ENCODE data around the gene ACBD3. TPM values are rescaled to one million over a fixed set of nuclear protein-coding genes. Genes with fewer than 3 reads are reported as not detected.

ACBD3 gene
- total RNA-seq, 1 donor from 2014 or later = 41.3 TPM

DNA sequence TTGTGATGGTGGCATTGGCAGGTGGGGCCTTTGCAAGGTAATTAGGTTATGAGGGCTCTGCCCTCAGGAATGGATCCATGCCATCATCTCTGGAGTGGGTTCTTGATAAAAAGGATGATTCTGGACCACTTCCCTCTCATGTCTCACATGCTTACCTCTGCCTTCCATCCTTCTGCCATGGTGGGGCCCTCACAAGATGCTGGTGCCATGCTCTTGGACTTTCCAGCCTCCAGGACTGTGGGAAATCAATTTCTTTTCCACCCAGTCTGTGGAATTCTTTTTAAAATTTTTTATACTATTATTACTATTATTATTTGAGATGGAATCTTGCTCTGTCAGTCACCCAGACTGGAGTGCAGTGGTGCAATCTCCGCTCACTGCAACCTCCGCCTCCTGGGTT is 57.3 kb downstream of the ACBD3 start:
- intact Hi-C loops (cut with DNase I) = loop anchor here (10.0 kb wide), 1 partner anchor 66 kb away; no protein-coding TSS in a partner anchor
- no peak for DNase-seq
- ATAC-seq = no peak

DNA sequence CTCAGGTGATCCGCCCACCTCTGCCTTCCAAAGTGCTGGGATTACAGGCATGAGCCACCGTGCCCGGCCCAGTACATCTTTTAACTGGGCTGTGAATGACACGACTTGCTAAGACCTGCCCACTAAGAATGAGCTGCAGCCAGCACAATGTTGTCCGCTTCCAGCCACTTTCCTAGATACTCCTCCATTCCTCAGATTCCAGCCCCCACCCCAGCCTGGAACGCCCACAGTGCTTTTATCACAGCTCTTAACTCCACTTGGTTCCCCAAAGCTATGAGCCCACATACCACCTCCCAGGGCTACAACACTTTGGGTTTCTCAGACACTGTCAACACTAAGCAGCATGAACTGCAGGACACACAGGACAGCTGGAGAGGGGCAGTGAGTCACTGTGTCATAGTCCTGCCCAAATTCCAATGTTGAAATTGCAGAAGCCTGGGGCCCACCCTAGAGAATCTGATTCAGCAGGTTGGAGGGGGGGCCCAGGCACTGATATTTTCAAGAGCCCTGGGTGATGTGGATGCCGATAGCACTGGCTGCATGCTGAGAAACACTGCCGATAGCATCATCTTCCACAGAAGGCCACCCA is 58.0 kb downstream of the ACBD3 start:
- peak; percentile 67 for DNase-seq
- intact Hi-C loops (cut with DNase I) = loop anchor here (10.0 kb wide), 1 partner anchor 66 kb away; no protein-coding TSS in a partner anchor
- H3K27ac ChIP-seq = peak overlapping the region; percentile 81
- no peaks in the 10 kb centered on the region for H3K27me3 ChIP-seq (ENCODE audit: low read depth)
- H3K4me1 ChIP-seq = peaks cover 29% of the 10 kb centered on the region
- H3K4me3 ChIP-seq = no peak overlapping the region
- H3K36me3 ChIP-seq = no peaks in the 10 kb centered on the region
- TF ChIP-seq, protein P1, sequence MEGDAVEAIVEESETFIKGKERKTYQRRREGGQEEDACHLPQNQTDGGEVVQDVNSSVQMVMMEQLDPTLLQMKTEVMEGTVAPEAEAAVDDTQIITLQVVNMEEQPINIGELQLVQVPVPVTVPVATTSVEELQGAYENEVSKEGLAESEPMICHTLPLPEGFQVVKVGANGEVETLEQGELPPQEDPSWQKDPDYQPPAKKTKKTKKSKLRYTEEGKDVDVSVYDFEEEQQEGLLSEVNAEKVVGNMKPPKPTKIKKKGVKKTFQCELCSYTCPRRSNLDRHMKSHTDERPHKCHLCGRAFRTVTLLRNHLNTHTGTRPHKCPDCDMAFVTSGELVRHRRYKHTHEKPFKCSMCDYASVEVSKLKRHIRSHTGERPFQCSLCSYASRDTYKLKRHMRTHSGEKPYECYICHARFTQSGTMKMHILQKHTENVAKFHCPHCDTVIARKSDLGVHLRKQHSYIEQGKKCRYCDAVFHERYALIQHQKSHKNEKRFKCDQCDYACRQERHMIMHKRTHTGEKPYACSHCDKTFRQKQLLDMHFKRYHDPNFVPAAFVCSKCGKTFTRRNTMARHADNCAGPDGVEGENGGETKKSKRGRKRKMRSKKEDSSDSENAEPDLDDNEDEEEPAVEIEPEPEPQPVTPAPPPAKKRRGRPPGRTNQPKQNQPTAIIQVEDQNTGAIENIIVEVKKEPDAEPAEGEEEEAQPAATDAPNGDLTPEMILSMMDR (IDR thresholded peaks at IDR 0.05) = no peak
- H3K9me3 ChIP-seq = no peaks in the 10 kb centered on the region
- ATAC-seq = peak; percentile 75 to 79

More for the DNA sequence above, 57.3 kb downstream of the ACBD3 start:
- no peaks in the 10 kb centered on the region for H3K36me3 ChIP-seq
- H3K27me3 ChIP-seq (ENCODE audit: low read depth) = no peaks in the 10 kb centered on the region
- no peak overlapping the region for H3K4me3 ChIP-seq
- H3K9me3 ChIP-seq = no peaks in the 10 kb centered on the region
- H3K4me1 ChIP-seq = peaks cover 29% of the 10 kb centered on the region
- TF ChIP-seq, protein P1 (IDR thresholded peaks at IDR 0.05) = no peak
- H3K27ac ChIP-seq = peak overlapping the region; percentile 81

DNA sequence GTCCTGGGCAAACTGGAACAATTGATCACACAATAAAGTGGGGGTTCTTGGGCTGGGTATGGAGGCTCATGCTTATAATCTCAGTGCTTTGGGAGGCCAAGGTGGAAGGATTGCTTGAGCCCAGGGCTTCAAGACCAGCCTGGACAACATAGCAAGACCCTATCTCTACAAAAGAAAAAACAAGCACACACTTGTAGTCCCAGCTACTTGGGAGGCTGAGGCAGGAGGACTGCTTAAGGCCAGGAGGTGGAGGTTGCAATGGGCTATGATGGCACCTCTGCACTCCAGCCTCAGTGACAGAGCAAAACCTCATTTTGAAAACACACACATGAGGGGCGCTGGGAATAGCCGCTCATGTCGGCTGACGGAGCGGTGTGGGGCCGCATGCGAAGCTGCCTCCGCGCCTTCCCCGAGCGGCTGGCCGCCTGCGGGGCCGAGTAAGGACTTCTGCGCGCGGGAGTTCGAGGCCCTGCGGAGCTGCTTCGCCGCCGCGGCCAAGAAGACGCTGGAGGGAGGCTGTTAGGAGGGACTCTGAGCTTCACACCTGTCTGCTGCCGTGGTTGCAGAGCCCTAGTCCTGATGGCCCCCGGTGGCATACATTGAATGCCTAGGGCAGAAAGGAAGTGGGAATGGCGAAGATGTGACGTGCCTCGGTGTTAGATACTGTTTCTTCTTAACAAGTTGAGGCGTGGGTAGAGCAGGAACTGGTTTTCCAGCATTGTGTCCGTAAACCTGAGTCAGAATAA is 59.5 kb downstream of the ACBD3 start:
- no peak for ATAC-seq

DNA sequence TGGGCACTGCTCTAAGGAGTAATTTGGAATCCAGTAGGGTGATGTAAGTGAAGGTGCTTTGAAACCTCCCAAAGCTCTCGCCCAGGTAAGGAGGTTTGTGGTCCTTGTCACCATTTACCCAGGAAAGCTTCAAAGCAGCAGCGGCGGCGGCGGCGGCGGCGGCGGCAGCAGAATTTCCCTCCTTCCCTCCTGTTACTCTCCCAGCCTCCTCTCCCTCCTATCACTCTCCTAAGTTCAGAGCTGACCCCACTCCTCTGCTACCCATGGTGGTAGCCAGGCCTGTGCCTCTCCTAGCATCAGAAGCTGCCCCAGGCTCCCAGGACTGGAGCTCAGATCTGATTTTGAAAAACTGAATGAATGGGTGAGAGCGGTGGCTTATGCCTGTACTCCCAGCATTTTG is 60.7 kb downstream of the ACBD3 start:
- DNase-seq (no peak), ATAC-seq (no peak)
- Histone ChIP-seq H3K27me3 (ENCODE audit: low read depth) (no peaks in the 10 kb centered on the region), H3K27ac (no peak overlapping the region), H3K36me3 (no peaks in the 10 kb centered on the region), H3K9me3 (no peaks in the 10 kb centered on the region), H3K4me3 (no peak overlapping the region), H3K4me1 (peaks cover 34% of the 10 kb centered on the region)
- intact Hi-C loops (cut with DNase I) = loop anchor here (10.0 kb wide), 1 partner anchor 69 kb away; no protein-coding TSS in a partner anchor
- TF ChIP-seq, protein P1 (IDR thresholded peaks at IDR 0.05) = no peak

More for the DNA sequence above, 59.5 kb downstream of the ACBD3 start:
- no peak for DNase-seq
- H3K27ac ChIP-seq = peak overlapping the region; percentile 81
- no peaks in the 10 kb centered on the region for H3K27me3 ChIP-seq (ENCODE audit: low read depth)
- H3K9me3 ChIP-seq = no peaks in the 10 kb centered on the region
- H3K4me1 ChIP-seq = peaks cover 29% of the 10 kb centered on the region
- H3K36me3 ChIP-seq = no peaks in the 10 kb centered on the region
- intact Hi-C loops (cut with DNase I) = loop anchor here (10.0 kb wide), 1 partner anchor 68 kb away; no protein-coding TSS in a partner anchor
- TF ChIP-seq, protein P1 (IDR thresholded peaks at IDR 0.05) = no peak
- no peak overlapping the region for H3K4me3 ChIP-seq

DNA sequence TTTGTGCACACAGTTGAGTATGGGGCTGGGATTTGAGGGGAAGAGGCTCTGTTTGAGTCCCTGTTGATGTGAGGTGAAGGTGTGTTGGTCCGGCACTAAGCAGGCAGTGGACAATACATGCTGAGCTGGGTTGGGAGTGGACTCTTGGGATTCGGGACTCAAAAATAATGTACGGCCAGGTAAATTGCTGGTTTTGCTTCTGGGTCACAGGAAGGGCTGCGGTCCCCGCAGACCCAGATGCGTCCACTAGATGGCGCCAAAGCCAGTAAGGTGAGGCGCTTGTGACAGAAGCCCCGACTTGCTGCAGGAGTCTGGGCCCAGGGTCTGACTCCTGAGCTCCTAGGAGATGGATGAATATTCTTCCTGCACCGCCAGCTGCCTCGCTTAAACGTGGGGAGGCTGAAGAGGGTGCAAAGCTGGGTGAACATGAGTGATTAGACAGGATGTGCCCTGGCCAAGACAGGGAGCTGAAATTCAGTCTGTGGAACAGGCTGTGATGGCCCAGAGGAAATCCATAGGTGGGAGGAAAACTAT is 61.4 kb downstream of the ACBD3 start:
- TF ChIP-seq, protein P1 (IDR thresholded peaks at IDR 0.05) = peak; percentile 97
- ATAC-seq = peak; percentile 33 to 49

More for the DNA sequence above, 61.4 kb downstream of the ACBD3 start:
- DNase-seq = peak; percentile 89
- Histone ChIP-seq H3K27ac (no peak overlapping the region), H3K4me3 (no peak overlapping the region), H3K27me3 (ENCODE audit: low read depth) (no peaks in the 10 kb centered on the region), H3K36me3 (no peaks in the 10 kb centered on the region), H3K4me1 (peaks cover 35% of the 10 kb centered on the region), H3K9me3 (no peaks in the 10 kb centered on the region)
- intact Hi-C loops (cut with DNase I) = loop anchor here (10.0 kb wide), 1 partner anchor 70 kb away; no protein-coding TSS in a partner anchor

All from lower lobe of right lung (tissue), 2 donors.